IPS DF 4.7 (cell line): ENCODE results near the gene ATL2.
"Not testable (repeated sequence)": the region's sequence is repeated elsewhere in the genome, so short reads cannot be mapped to it uniquely, and the experiment has no call there.

Experiments
- DNase-seq: peaks from one replicate; pipeline ENCODE4 v3.0.0-alpha.2; 2013; ENCODE audit warnings: low spot score; ENCODE audit errors: extremely low read depth

The ATL2 gene

DNA sequence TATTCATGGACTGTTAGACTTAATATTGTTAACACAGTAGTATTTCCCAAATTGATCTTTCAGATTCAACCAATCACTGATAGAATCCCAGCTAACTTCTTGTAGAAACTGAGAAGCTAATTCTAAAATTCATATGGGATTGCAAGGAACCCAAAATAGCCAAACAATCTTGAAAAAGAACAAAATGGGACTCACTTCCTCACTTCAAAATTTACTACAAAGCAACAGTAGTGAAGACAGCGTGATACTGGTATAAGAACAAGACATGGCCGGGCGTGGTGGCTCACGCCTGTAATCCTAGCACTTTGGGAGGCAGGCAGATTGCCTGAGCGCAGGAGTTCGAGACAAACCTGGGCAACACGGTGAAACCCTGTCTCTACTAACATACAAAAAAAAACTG, 46.3 kb downstream of the ATL2 start:
- DNase-seq = no peak

DNA sequence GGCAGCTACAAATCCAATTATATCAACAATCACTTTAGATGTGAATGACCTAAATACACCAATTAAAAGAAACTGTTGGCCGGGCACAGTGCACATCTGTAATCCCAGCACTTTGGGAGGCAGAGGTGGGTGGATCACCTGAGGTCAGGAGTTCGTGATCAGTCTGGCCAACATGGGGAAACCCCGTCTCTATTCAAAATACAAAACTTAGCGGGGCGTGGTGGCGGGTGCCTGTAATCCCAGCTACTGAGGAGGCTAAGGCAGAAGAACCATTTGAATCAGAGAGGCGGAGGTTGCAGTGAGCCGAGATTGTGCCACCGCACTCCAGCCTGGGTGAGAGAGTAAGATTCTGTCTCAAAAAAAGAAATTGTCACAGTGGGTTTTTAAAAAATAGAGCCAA, 49.5 kb downstream of the ATL2 start:
- DNase-seq = no peak

DNA sequence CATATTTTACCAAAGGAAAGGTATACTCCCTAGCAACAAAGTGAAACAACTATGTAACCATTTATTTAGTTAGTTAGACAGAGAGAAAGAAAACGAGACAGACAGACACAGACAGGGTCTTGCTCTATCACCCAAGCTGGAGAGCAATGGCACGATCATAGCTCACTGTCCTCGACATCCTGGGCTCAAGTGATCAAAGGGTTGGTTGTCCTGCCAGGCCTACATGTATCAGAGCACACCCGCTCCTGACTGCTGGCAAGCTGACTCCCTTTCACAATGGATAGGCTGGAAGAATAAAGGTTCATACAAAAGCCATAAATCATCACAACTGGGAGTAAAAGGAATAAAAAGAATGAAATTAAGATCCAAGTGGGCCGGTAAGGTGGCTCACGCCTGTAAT, 53.5 kb downstream of the ATL2 start:
- no peak for DNase-seq

DNA sequence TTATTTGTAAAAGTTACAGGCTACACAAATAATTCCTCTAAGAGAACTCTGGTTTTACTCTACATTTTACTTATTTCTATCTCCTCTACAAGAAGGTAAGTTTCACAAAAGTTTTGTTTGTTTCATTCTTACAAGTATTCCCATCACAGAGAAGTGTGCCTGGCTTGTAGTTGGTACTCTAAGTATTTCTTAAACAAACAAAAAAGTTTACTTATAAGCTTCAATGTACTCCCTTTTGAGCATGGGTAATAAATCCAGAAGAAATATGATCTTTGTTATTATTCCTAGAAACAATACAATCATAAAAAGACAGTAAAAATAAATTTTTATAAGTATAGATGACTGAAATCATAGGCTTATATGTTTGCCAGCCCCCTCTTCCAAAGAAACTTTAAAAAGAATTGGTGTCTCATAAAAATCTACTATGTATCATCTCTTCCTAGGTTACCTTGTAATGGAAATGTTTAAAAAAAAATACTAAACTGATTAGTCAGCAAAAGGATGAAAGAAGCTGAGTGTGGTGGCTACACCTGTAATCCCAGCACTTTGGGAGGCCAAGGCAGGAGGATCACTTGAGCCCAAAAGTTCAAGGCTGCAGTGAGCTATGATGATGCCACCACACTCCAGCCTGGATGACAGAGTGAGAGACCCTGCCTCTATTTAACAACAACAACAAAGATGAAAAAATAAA, 54.7 kb downstream of the ATL2 start:
- no peak for DNase-seq

DNA sequence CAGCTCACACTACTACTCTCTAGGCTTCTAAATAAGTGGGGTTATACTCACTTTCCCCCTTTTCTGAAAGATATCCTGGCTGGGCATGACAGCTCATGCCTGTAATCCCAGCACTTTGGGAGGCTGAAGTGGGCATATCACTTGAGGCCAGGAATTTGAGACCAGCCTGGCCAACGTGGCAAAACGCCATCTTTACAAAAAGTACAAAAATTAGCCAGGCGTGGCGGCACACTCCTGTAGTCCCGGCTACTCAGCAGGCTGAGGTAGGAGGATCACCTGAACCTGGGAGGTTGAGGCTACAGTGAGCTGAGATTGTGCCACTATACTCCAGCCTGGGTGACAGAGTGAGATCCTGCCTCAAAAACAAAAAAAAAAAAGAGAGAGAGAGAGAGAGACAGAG, 57.8 kb downstream of the ATL2 start:
- DNase-seq = not testable (repeated sequence)

DNA sequence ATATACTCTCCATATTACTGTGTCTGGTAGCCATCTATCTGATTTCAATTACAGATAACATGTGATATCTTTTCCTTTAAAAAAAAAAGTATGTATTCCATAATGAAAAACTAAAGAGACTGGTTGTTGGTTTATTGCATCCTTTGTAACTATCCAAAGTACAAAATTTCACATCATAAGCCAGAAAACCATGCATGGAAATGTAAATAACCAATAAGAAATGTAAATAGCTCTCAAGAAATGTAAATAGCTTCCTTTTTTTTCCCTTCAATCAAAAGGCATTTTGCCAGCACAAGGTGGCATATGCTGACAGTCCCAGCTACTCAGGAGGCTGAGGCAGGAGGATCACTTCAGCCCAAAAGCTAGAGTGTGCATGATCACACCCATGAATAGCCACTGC, 59.3 kb downstream of the ATL2 start:
- no peak for DNase-seq

DNA sequence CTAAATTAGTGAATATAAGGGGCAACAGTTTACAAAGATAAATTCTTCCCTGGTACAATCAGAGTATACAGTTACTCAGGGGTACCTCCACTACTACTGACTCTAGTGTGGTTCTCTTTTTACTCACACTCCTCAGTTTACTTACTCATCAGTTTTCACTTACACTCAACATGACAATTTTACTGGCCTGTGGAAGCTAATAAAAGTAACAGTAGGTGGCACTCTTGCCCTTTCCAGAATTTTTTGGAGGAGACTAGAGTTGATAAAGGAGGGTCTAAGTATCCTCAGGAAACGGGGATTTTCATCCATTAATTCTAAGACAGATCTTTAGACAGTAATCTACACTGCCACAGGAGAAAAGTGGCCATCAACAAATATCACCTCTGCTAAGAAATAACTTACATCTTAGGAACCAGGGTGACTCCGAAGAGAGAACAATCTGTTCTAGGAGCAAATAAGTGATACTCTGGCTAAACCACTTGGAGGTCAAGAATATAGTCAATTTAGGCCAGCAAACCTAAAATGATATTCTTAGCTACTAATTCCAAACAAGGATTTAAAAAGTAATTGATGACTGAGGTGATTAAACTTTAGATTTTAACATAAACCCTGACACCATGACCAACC, 61.3 kb downstream of the ATL2 start:
- no peak for DNase-seq

DNA sequence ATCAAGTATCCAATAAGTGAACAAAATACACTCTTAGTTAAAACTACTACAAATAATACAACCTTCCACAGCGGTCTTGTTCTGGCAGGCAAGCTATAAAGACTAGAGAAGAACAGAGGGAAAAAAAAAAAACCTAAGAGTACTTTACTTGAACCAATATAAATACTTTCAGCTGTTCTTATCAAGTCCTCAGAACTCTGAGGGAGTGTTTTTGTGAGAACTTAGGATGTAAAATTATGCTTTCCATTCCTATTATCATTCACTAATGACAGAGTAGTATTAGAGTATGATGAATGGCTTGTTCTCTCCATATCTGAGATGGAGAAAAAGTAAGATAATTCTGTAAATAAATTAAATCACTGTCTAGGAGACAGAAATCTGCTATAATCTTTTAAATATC, 68.3 kb downstream of the ATL2 start:
- DNase-seq = no peak

DNA sequence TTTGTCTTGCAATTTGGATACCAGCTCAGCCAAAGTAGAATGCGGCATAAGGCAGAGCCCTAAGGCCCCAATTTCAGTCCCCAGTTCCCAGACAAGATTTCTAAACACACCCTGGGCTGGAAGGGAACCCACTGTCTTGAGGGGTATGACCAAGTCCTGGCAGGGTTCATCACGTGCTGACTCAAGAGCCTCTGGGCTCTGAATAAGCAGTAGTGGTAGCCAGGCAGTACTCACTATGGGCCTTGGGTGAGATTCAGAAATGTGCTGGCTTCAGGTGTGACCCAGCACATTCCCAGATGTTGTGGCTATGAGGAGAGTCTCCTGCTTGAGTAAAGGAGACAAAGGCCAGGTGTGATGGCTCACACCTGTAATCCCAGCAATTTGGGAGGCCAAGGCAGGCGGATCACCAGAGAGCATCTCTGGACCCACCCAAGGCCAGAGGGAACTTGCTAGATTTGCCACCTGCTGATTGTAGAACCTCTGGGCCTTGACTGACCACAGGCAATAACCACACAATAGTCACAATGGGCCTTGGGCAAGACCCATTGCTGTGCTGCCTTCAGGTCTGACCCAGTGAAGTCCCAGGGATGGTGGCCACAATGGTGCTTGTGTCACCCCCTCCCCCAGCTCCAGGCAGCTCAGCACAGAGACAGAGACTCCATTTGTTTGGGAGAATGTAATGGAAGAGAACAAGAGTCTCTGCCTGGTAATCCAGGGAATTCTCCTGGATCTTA, 74.9 kb downstream of the ATL2 start:
- DNase-seq = no peak

DNA sequence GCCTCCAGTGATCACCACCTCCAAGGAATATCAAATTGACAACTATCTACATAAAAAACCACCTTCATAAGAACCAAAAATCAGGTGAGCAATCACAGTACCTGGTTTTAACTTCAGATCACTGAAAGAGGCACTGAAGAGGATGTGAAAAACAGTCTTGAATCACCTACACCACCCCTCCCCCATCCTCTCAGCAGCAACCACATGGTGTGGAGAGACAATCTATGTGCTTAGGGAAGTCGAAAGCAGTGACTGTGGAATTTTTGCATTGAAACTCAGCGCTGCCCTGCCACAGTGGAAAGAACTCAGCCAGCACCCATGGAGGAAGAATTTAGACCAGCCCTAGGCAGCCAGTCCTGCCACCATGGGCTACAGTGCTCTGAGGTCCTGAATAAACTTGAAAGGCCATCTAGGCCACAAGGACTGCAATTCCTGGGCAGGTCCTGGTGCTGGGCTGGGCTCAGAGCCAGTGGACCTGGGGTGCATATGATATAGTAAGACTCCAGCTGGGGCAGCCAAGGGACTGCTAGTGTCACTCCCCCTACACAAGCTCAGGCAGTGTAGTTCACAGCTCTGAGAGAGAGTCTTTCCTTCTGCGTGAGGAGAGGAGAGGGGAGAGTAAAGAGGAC, 75.6 kb downstream of the ATL2 start:
- DNase-seq = no peak

DNA sequence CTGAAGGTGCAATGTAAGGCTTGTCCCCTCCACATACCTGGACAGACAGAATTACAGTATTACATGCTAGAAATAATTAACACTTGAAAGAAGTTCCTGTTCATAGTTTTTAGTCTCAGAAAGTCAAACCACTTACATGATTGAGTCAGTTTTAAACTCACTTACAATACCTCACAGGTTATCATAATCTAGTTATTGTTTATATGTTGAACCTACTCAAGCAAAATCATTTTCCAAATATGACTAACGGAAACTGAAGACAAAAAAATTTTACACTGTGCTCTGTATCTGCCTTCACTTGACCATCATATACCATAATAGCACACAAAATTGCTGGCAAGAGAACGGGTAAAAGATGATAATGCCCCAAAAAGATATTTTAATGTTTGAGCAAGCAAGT, 78.5 kb downstream of the ATL2 start:
- no peak for DNase-seq

DNA sequence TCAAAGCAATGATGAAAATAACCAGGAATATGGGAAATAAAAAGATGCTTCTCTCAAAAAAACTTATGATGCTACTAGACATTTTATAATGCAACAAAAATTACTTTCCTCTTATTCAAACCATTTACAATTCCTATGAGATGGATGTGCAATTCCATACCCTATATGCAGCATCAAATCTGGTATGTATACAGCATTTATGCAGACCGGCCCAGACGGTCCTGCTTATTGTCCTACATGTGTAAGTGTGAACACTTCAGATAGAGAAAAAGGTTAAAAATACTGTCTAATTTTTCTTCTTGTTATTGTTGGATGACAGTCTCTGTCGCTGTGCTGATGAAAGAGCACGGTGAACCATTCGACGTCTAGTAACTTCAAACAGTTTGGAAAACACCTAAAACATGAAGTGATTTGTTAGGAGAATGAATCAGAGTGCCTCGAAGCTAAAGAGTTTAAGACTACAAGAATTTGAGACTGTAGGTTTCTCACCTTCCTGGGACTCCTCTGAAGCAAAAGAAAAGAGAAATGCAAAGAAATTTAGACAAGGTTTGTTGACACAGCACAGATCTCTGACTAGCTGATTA, 80.8 kb downstream of the ATL2 start:
- no peak for DNase-seq

DNA sequence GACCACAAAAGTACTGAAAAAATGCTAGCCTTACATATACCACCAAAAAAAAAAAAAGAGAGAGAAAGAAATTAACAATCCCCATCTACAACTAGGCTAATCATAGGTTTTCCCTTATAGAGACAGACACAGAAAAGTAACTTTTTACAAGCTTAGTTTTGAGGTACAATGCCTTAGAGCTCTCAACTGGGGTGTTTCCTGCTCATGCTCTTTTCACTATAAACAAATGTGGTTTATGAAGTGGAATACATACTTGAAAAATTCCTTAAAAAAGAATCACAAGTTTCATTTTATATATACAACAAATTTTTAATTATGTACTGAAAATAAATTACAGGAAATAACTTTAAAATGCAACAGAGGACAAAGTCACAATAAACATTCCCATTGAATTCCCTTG, 82.5 kb downstream of the ATL2 start:
- DNase-seq = no peak

DNA sequence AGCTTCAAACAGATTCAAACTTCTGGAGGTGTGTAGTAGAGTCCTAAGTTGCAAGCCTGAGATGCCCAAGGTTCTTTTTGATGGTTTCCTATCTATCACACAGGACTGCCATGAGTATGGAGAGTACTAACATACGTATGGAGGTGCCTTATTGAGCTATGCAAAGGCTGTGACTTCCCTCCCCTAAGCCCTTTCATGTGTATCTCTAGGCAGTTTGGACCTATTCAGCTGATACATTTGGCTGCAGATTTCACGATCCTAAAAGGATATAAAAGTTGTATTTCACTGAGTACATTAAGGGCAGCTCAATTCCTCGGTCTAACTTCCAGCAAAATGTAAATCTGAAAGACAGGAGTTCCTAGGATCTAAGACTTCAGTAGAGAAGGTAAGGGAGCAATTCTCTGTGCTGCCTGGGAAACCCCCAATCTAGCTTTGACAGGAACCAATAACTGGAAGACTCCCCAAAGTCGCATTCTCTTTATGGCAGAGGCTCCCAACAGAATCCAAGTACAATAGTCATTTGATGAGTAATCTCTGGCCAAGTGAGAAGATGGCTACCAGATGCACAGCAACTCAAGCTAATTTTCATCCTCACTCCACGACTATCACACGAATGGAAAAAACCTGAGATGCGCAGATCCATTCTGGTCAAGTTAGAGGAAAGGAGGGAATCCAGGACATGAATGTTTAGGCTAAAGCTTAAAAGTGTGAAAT, 83.8 kb downstream of the ATL2 start:
- DNase-seq = no peak

DNA sequence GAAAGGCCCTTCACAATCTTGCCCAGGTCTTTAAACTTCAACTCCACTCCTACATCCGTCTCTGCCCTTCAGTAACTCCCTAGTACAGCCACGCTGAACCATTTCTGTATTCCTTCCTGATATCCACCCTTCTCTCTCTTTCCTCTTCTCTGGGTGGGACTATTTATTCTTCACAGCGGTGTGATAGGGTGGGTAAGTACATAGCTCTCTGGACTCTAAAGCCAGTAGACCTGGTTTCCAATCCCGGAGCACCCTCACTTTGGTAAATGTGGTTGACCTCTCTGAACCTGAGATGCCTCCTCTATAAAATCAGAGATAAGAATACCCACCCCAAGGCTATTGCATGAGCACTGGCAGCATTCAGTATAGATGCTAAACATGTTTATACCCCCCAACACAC, 86.7 kb downstream of the ATL2 start:
- no peak for DNase-seq

DNA sequence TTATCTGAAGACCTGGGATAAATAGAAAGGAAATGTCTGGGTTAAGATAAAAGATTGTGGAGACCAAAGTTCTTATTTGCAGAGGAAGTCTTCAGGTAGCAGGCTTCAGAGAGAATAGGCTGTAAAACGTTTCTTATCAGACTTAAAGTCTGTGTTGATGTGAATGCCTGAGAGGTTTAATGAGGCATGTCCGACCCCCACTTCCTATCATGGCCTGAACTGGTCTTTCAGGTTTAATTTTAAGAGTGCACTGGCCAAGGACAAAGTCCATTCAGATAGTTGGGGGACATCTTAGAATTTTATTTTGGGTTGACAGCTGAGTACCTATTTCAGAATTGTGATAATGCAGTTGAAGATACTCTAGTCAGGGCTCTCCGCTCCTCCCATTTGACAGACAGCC, 92.1 kb downstream of the ATL2 start:
- DNase-seq = no peak

DNA sequence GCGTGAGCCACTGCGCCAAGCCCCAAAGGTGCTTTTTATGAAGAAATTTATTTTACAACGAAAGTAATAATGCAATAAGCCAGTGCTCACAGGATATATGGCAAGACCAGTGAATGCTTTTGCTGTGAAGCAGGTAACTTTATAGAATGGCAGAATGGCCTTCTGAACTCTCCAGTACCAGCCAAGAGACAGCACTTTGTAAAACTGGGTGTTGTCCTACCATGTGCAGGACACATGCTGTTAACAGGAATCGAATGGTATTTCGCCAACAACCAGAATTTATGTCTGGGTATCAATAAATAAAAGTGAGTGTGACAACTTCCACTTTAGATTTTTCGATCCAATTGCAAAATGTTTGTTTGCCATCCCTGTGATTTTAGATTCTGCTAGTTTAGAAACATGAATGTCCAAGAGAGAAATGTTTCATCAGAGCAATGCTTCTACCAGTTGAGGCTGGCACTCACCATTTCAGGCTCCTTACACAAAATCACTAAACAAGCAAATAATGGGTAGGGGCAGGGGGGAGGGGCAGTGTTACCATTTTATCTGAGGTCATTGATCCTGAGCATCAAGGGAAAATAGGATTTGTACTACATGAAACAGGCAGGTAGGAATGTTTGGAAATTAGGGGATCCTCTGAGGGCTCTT, 95.9 kb downstream of the ATL2 start:
- no peak for DNase-seq

DNA sequence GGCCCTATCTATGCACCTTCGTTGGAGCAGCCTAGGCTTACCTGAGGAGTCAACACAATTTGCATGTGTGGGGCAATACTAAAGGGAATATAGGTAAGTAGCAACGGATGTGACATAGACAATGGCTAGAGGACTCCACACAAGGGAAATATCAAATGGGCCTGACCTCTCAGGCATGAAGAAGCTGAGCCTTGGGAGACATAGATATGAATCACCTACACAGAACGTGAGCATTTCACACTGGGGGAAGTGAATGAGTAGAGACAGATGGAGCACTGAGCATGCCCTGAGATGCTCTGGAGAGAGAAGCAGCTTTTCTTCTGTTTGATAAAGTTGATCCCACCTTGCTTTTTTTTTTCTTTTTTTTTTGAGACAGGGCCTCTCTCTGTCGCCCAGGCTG, 97.9 kb downstream of the ATL2 start:
- no peak for DNase-seq

DNA sequence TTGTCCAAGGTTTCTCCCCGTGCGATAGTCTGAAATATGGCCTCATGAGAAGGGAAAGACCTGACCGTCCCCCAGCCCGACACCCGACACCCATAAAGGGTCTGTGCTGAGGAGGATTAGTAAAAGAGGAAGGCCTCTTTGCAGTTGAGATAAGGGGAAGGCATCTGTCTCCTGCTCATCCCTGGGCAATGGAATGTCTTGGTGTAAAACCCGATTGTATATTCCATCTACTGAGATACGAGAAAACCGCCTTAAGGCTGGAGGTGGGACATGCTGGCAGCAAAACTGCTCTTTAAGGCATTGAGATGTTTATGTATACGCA, 99.0 kb downstream of the ATL2 start:
- DNase-seq = not testable (repeated sequence)

DNA sequence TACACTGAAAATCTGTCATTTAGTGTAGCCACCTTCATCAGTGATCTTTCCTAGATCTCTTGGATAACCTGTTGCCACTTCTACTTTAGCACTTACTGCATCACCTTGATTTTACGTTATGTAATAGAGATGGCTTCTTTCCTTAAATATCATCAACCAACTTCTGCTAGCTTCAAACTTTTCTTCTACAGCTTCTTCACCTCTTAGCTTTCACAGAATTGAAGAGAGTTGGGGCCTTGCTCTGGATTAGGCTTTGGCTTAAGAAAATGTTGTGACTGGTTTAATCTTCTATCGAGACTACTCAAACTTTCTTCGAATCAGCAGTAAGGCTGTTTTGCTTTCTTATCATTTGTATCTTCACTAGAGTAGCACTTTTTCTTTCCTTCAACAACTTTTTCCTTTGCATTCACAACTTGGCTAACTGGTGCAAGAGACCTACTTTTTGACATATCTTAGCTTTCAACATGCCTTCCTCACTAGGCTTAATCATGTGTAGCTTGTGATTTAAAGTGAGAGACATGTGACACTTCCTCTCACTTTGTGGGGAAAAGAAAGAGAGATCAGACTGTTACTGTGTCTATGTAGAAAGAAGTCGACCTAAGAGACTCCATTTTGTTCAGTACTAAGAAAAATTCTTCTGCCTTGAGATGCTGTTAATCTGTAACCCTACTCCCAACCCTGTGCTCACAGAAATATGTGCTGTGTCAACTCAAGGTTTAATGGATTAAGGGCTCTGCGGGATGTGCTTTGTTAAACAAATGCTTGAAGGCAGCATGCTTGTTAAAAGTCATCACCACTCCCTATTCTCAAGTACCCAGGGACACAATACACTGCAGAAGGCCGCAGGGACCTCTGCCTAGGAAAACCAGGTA, 99.6 kb downstream of the ATL2 start:
- DNase-seq = peak; percentile 64
